OCI-LY1 (cell line): ENCODE measurements around the gene SPOP.
A peak's percentile ranks its signal among the peaks of the same experiment; 100 is the strongest.

Source experiments
- H2AFZ ChIP-seq: fragments of 200-600 bp; sonication (generic), shearing (Covaris generic); 2 replicates; pipeline ENCODE4 v1.6.0; 2014; ENCODE audit warnings: antibody characterized with exemption, mild to moderate bottlenecking, low read length
- H3F3A ChIP-seq: fragments of 200-600 bp; sonication (generic), shearing (Covaris generic); 2 replicates; pipeline ENCODE4 v1.6.0; 2014; ENCODE audit warnings: mild to moderate bottlenecking, antibody characterized with exemption, low read length, moderate library complexity; ENCODE audit not compliant: insufficient read depth
- H3K27ac ChIP-seq: fragments of 200-600 bp; sonication (generic); 2 replicates; pipeline ENCODE4 v1.5.1; 2014; ENCODE audit warnings: low read length, mixed run types, mild to moderate bottlenecking, low read depth; ENCODE audit not compliant: poor library complexity, severe bottlenecking
- H3K27me3 ChIP-seq: fragments of 200-600 bp; sonication (generic); 2 replicates; pipeline ENCODE4 v1.6.0; 2014; ENCODE audit warnings: antibody characterized with exemption, mild to moderate bottlenecking, low read length, moderate library complexity; ENCODE audit not compliant: insufficient read depth
- H3K36me3 ChIP-seq: fragments of 200-600 bp; sonication (generic); 2 replicates; pipeline ENCODE4 v1.6.1; 2014; ENCODE audit warnings: mild to moderate bottlenecking, antibody characterized with exemption, low read length, moderate library complexity, mixed read lengths; ENCODE audit not compliant: insufficient read depth
- H3K4me1 ChIP-seq: fragments of 200-600 bp; sonication (generic); 2 replicates; pipeline ENCODE4 v1.5.1; 2014; ENCODE audit warnings: mild to moderate bottlenecking, low read length, moderate library complexity; ENCODE audit not compliant: insufficient read depth, severe bottlenecking
- H3K4me2 ChIP-seq: fragments of 200-600 bp; sonication (generic), shearing (Covaris generic); 2 replicates; pipeline ENCODE4 v1.6.1; 2014; ENCODE audit warnings: low read length
- H3K4me3 ChIP-seq: fragments of 200-600 bp; sonication (generic); 2 replicates; pipeline ENCODE4 v1.5.1; 2014; ENCODE audit warnings: low read length, low read depth, mild to moderate bottlenecking, mixed read lengths; ENCODE audit not compliant: poor library complexity, severe bottlenecking
- H3K79me2 ChIP-seq: fragments of 200-600 bp; shearing (Covaris generic); 2 replicates; pipeline ENCODE4 v1.6.1; 2016; ENCODE audit warnings: mixed run types, low read length, mixed read lengths; ENCODE audit not compliant: insufficient read depth
- H3K9ac ChIP-seq: fragments of 200-600 bp; sonication (generic), shearing (Covaris generic); 2 replicates; pipeline ENCODE4 v1.6.1; 2014; ENCODE audit warnings: mild to moderate bottlenecking, low read length, mixed read lengths
- H3K9me2 ChIP-seq: fragments of 200-600 bp; sonication (generic), shearing (Covaris generic); 2 replicates; pipeline ENCODE4 v1.6.1; 2014; ENCODE audit warnings: low read depth, mild to moderate bottlenecking, low read length, mixed read lengths
- H3K9me3 ChIP-seq: fragments of 200-600 bp; shearing (Covaris generic); 2 replicates; pipeline ENCODE4 v1.6.1; 2014; ENCODE audit warnings: low read length, mixed read lengths
- H4K20me1 ChIP-seq: fragments of 200-600 bp; sonication (generic), shearing (Covaris generic); 2 replicates; pipeline ENCODE4 v1.6.0; 2016; ENCODE audit warnings: mild to moderate bottlenecking, low read length; ENCODE audit not compliant: insufficient read depth
- CTCF ChIP-seq: fragments of 200-600 bp; sonication (generic), shearing (Covaris generic); IDR thresholded peaks from 2 replicates; pipeline ENCODE4 v1.5.1; 2017; ENCODE audit warnings: mild to moderate bottlenecking, antibody characterized with exemption, low read length, moderate library complexity, mixed read lengths
- EZH2 ChIP-seq: fragments of 200-600 bp; sonication (generic), shearing (Covaris generic); IDR thresholded peaks from 2 replicates; pipeline ENCODE4 v1.8.0; 2017; ENCODE audit warnings: borderline replicate concordance, mixed run types, mild to moderate bottlenecking, antibody characterized with exemption, low read length, moderate library complexity, mixed read lengths

Gene SPOP

GRCh38 chr17:49708515-49709183, 30.8 kb upstream of the SPOP start:
- Histone ChIP-seq H3K9me2 (no peaks in the 10 kb centered on the region), H3K27ac (peak overlapping the region; percentile 45), H3K4me1 (peaks cover 19% of the 10 kb centered on the region), H3K9me3 (no peaks in the 10 kb centered on the region), H3K79me2 (peaks cover 6% of the 10 kb centered on the region; the same call in 1 of the 2 replicates), H3F3A (peaks cover 5% of the 10 kb centered on the region; the same call in 1 of the 2 replicates), H4K20me1 (no peaks in the 10 kb centered on the region), H2AFZ (no peak overlapping the region), H3K4me3 (peak overlapping the region; percentile 39), H3K36me3 (peaks cover 64% of the 10 kb centered on the region), H3K27me3 (no peaks in the 10 kb centered on the region), H3K4me2 (peak overlapping the region; percentile 56), H3K9ac (no peak overlapping the region)
- TF ChIP-seq CTCF (no peak), EZH2 (no peak)

- peaks cover 19% of the 10 kb centered on the region for H3K4me1 ChIP-seq
- H3K9me3 ChIP-seq: no peaks in the 10 kb centered on the region
- H4K20me1 ChIP-seq: no peaks in the 10 kb centered on the region
- peaks cover 65% of the 10 kb centered on the region for H3K36me3 ChIP-seq
- H3K4me2 ChIP-seq: peak within 1 kb of the TSS; percentile 78
- H3K9me2 ChIP-seq: no peaks in the 10 kb centered on the region
- H3K79me2 ChIP-seq: peaks cover 6% of the 10 kb centered on the region; the same call in 1 of the 2 replicates
- TF ChIP-seq CTCF (peak; percentile 96), EZH2 (no peak)
- peak within 1 kb of the TSS; percentile 96 for H3K4me3 ChIP-seq
- H3F3A ChIP-seq: peaks cover 5% of the 10 kb centered on the region; the same call in 1 of the 2 replicates
- H3K27me3 ChIP-seq: no peaks in the 10 kb centered on the region
- peak within 1 kb of the TSS; percentile 70 for H3K27ac ChIP-seq
- H2AFZ ChIP-seq: no peak within 1 kb of the TSS
- H3K9ac ChIP-seq: peak within 1 kb of the TSS; percentile 88
These were observed 30.0 kb upstream of the SPOP start, which contains the start of gene SLC35B1 for GRCh38 chr17:49707608-49708514. SLC35B1 (minus strand) TSS chr17:49707964; CDS start chr17:49707833, 131 bp downstream.

GRCh38 chr17:49707246-49707607, 29.3 kb upstream of the SPOP start:
- Histone ChIP-seq H3K4me1 (peaks cover 19% of the 10 kb centered on the region), H4K20me1 (no peaks in the 10 kb centered on the region), H3K9me2 (no peaks in the 10 kb centered on the region), H3K79me2 (peaks cover 6% of the 10 kb centered on the region; the same call in 1 of the 2 replicates), H3F3A (peaks cover 5% of the 10 kb centered on the region; the same call in 1 of the 2 replicates), H3K9me3 (no peaks in the 10 kb centered on the region), H3K9ac (peak overlapping the region; percentile 88), H3K27ac (peak overlapping the region; percentile 70), H3K4me3 (peak overlapping the region; percentile 96), H3K27me3 (no peaks in the 10 kb centered on the region), H3K4me2 (peak overlapping the region; percentile 78), H2AFZ (no peak overlapping the region), H3K36me3 (peaks cover 66% of the 10 kb centered on the region)
- TF ChIP-seq CTCF: peak; percentile 28; the same call in 1 of the 2 replicates
- no peak for TF ChIP-seq EZH2
